OCI-LY1 (cell line): ENCODE data around the gene TNFRSF6B.
A peak's percentile ranks its signal among the peaks of the same experiment; 100 is the strongest.

Source experiments
- H2AFZ ChIP-seq: fragments of 200-600 bp; sonication (generic), shearing (Covaris generic); 2 replicates; pipeline ENCODE4 v1.6.0; 2014; ENCODE audit warnings: antibody characterized with exemption, mild to moderate bottlenecking, low read length
- H3F3A ChIP-seq: fragments of 200-600 bp; sonication (generic), shearing (Covaris generic); 2 replicates; pipeline ENCODE4 v1.6.0; 2014; ENCODE audit warnings: mild to moderate bottlenecking, antibody characterized with exemption, low read length, moderate library complexity; ENCODE audit not compliant: insufficient read depth
- H3K27ac ChIP-seq: fragments of 200-600 bp; sonication (generic); 2 replicates; pipeline ENCODE4 v1.5.1; 2014; ENCODE audit warnings: low read length, mixed run types, mild to moderate bottlenecking, low read depth; ENCODE audit not compliant: poor library complexity, severe bottlenecking
- H3K27me3 ChIP-seq: fragments of 200-600 bp; sonication (generic); 2 replicates; pipeline ENCODE4 v1.6.0; 2014; ENCODE audit warnings: antibody characterized with exemption, mild to moderate bottlenecking, low read length, moderate library complexity; ENCODE audit not compliant: insufficient read depth
- H3K36me3 ChIP-seq: fragments of 200-600 bp; sonication (generic); 2 replicates; pipeline ENCODE4 v1.6.1; 2014; ENCODE audit warnings: mild to moderate bottlenecking, antibody characterized with exemption, low read length, moderate library complexity, mixed read lengths; ENCODE audit not compliant: insufficient read depth
- H3K4me1 ChIP-seq: fragments of 200-600 bp; sonication (generic); 2 replicates; pipeline ENCODE4 v1.5.1; 2014; ENCODE audit warnings: mild to moderate bottlenecking, low read length, moderate library complexity; ENCODE audit not compliant: insufficient read depth, severe bottlenecking
- H3K4me2 ChIP-seq: fragments of 200-600 bp; sonication (generic), shearing (Covaris generic); 2 replicates; pipeline ENCODE4 v1.6.1; 2014; ENCODE audit warnings: low read length
- H3K4me3 ChIP-seq: fragments of 200-600 bp; sonication (generic); 2 replicates; pipeline ENCODE4 v1.5.1; 2014; ENCODE audit warnings: low read length, low read depth, mild to moderate bottlenecking, mixed read lengths; ENCODE audit not compliant: poor library complexity, severe bottlenecking
- H3K79me2 ChIP-seq: fragments of 200-600 bp; shearing (Covaris generic); 2 replicates; pipeline ENCODE4 v1.6.1; 2016; ENCODE audit warnings: mixed run types, low read length, mixed read lengths; ENCODE audit not compliant: insufficient read depth
- H3K9ac ChIP-seq: fragments of 200-600 bp; sonication (generic), shearing (Covaris generic); 2 replicates; pipeline ENCODE4 v1.6.1; 2014; ENCODE audit warnings: mild to moderate bottlenecking, low read length, mixed read lengths
- H3K9me2 ChIP-seq: fragments of 200-600 bp; sonication (generic), shearing (Covaris generic); 2 replicates; pipeline ENCODE4 v1.6.1; 2014; ENCODE audit warnings: low read depth, mild to moderate bottlenecking, low read length, mixed read lengths
- H3K9me3 ChIP-seq: fragments of 200-600 bp; shearing (Covaris generic); 2 replicates; pipeline ENCODE4 v1.6.1; 2014; ENCODE audit warnings: low read length, mixed read lengths
- H4K20me1 ChIP-seq: fragments of 200-600 bp; sonication (generic), shearing (Covaris generic); 2 replicates; pipeline ENCODE4 v1.6.0; 2016; ENCODE audit warnings: mild to moderate bottlenecking, low read length; ENCODE audit not compliant: insufficient read depth
- CTCF ChIP-seq: fragments of 200-600 bp; sonication (generic), shearing (Covaris generic); IDR thresholded peaks from 2 replicates; pipeline ENCODE4 v1.5.1; 2017; ENCODE audit warnings: mild to moderate bottlenecking, antibody characterized with exemption, low read length, moderate library complexity, mixed read lengths
- EZH2 ChIP-seq: fragments of 200-600 bp; sonication (generic), shearing (Covaris generic); IDR thresholded peaks from 2 replicates; pipeline ENCODE4 v1.8.0; 2017; ENCODE audit warnings: borderline replicate concordance, mixed run types, mild to moderate bottlenecking, antibody characterized with exemption, low read length, moderate library complexity, mixed read lengths

Gene TNFRSF6B

GRCh38 chr20:63657260-63657936, 39.1 kb upstream of the TNFRSF6B start:
- Histone ChIP-seq H4K20me1 (no peaks in the 10 kb centered on the region), H3K79me2 (no peaks in the 10 kb centered on the region), H3K36me3 (peaks cover 14% of the 10 kb centered on the region; the same call in 1 of the 2 replicates), H3K9me2 (no peaks in the 10 kb centered on the region), H3F3A (no peaks in the 10 kb centered on the region), H3K4me1 (peaks cover 37% of the 10 kb centered on the region), H3K9ac (peak overlapping the region; percentile 94), H3K9me3 (no peaks in the 10 kb centered on the region), H3K4me2 (peak overlapping the region; percentile 90), H2AFZ (peak overlapping the region; percentile 68; the same call in 1 of the 2 replicates), H3K27ac (no peak overlapping the region), H3K4me3 (peak overlapping the region; percentile 95), H3K27me3 (peaks cover 6% of the 10 kb centered on the region; the same call in 1 of the 2 replicates)
- no peak for TF ChIP-seq EZH2
- TF ChIP-seq CTCF = no peak

- H3K9me3 ChIP-seq = no peaks in the 10 kb centered on the region
- peaks cover 21% of the 10 kb centered on the region; the same call in 1 of the 2 replicates for H3K36me3 ChIP-seq
- H3K27ac ChIP-seq = peak within 1 kb of the TSS; percentile 51
- H3K4me3 ChIP-seq = peak within 1 kb of the TSS; percentile 95
- H3K27me3 ChIP-seq = peaks cover 6% of the 10 kb centered on the region; the same call in 1 of the 2 replicates
- no peak for TF ChIP-seq CTCF
- no peak for TF ChIP-seq EZH2
- peak within 1 kb of the TSS; percentile 90 for H3K4me2 ChIP-seq
- H2AFZ ChIP-seq = peak within 1 kb of the TSS; percentile 68
- H3K4me1 ChIP-seq = peaks cover 32% of the 10 kb centered on the region
- H3F3A ChIP-seq = no peaks in the 10 kb centered on the region
- peak within 1 kb of the TSS; percentile 94 for H3K9ac ChIP-seq
- no peaks in the 10 kb centered on the region for H3K79me2 ChIP-seq
- no peaks in the 10 kb centered on the region for H4K20me1 ChIP-seq
- H3K9me2 ChIP-seq = no peaks in the 10 kb centered on the region
These were observed 38.3 kb upstream of the TNFRSF6B start, which contains the start of gene RTEL1 for GRCh38 chr20:63657937-63658748. TSS of gene RTEL1 (plus strand) at chr20:63658312. CDS start at chr20:63659403, 1,091 bp downstream.

- H3K9ac ChIP-seq = peak overlapping the region; percentile 94
- no peak for TF ChIP-seq EZH2
- TF ChIP-seq CTCF = no peak
- no peaks in the 10 kb centered on the region for H3K79me2 ChIP-seq
- peaks cover 6% of the 10 kb centered on the region; the same call in 1 of the 2 replicates for H3K27me3 ChIP-seq
- H2AFZ ChIP-seq = no peak overlapping the region
- no peaks in the 10 kb centered on the region for H3F3A ChIP-seq
- H3K9me2 ChIP-seq = no peaks in the 10 kb centered on the region
- H4K20me1 ChIP-seq = no peaks in the 10 kb centered on the region
- no peak overlapping the region for H3K27ac ChIP-seq
- peaks cover 27% of the 10 kb centered on the region; the same call in 1 of the 2 replicates for H3K36me3 ChIP-seq
- H3K4me1 ChIP-seq = peaks cover 29% of the 10 kb centered on the region
- no peaks in the 10 kb centered on the region for H3K9me3 ChIP-seq
- H3K4me3 ChIP-seq = peak overlapping the region; percentile 95
- peak overlapping the region; percentile 90 for H3K4me2 ChIP-seq
These were observed 37.7 kb upstream of the TNFRSF6B start for GRCh38 chr20:63658749-63659187.
